K562 (cell line): Measurements from ENCODE around the gene FOXA3. TPM values are rescaled to one million over a fixed set of nuclear protein-coding genes. Genes with fewer than 3 reads are reported as not detected.

Experiments used
- ATAC-seq: fragments of 200-7000 bp; cut with Tn5 transposase; 3 replicates; pipeline ENCODE4 v1.9.1; 2020; ENCODE audit warnings: moderate library complexity
- BruUV-seq: library from RNA; stranded (reverse); fragments of 400-500 nt; replicated peaks from 2 replicates; lab custom pipeline; 2021; lab: Mats Ljungman, UMichigan
- CTCF ChIA-PET: fragments of 300-600 bp; formaldehyde crosslinking; extraction: SDS; loops from one replicate; lab custom pipeline; 2021; ENCODE audit warnings: low intra/inter-chr PET ratio; lab: Yijun Ruan, JAX
- POLR2A ChIA-PET: fragments of 300-600, 350-650 bp; sonication (Branson Sonifier 250); formaldehyde crosslinking; extraction: SDS; loops from one replicate; lab custom pipeline; 2021; ENCODE audit warnings: antibody characterized with exemption, inconsistent platforms; lab: Yijun Ruan, JAX
- DNase-seq, 4 experiments: peaks; one replicate each; pipeline versions ENCODE4 v3.0.0 to v3.0.0-alpha.2; 2011 to 2018; ENCODE audit warnings: low spot score in 3 of 4, mixed read lengths in 3 of 4; ENCODE audit errors: extremely low read depth in 1 of 4
- FAIRE-seq: peaks from 2 replicates; lab custom pipeline; 2011; peaks lifted over from hg19 to GRCh38; lab: Jason Lieb, UNC
- H2AFZ ChIP-seq: 2 replicates; pipeline ENCODE4 v1.6.0; 2011; ENCODE audit warnings: low read depth, low read length, control low read depth, inconsistent platforms
- H3K27ac ChIP-seq: fragments of 200-600 bp; 3 replicates; pipeline ENCODE4 v1.8.0; 2011; ENCODE audit warnings: low read depth, mild to moderate bottlenecking, control low read depth, inconsistent platforms, low read length, moderate library complexity, mixed read lengths; ENCODE audit errors: extremely low read depth
- H3K27me3 ChIP-seq, 2 experiments: fragments of 300-600 bp in 1 of 2; 2 replicates in 1 of 2; 3 replicates in 1 of 2; pipeline versions ENCODE4 v1.6.0 to v1.8.0; 2011; ENCODE audit warnings: inconsistent platforms in 2 of 2, low read length in 2 of 2, mild to moderate bottlenecking in 1 of 2, mixed read lengths in 1 of 2, moderate library complexity in 1 of 2; ENCODE audit not compliant: control insufficient read depth in 2 of 2, insufficient read depth in 2 of 2
- H3K36me3 ChIP-seq: fragments of 300-600 bp; 3 replicates; pipeline ENCODE4 v1.8.0; 2011; ENCODE audit warnings: mild to moderate bottlenecking, low read length, inconsistent platforms; ENCODE audit not compliant: control insufficient read depth, insufficient read depth
- H3K4me1 ChIP-seq, 2 experiments: fragments of 200-600 bp in 1 of 2; replicated peaks in 1 of 2; 2 replicates in 1 of 2; 3 replicates in 1 of 2; pipeline versions ENCODE4 v1.5.1 to v1.8.0; 2011; ENCODE audit warnings: inconsistent platforms in 2 of 2, low read length in 2 of 2, mild to moderate bottlenecking in 1 of 2, mixed read lengths in 1 of 2, moderate library complexity in 1 of 2; ENCODE audit not compliant: control insufficient read depth in 2 of 2, insufficient read depth in 2 of 2
- H3K4me2 ChIP-seq: 2 replicates; pipeline ENCODE4 v1.6.1; 2011; ENCODE audit warnings: low read length, control low read depth, inconsistent platforms, mixed read lengths; ENCODE audit not compliant: insufficient read depth
- H3K4me3 ChIP-seq: fragments of 200-600 bp; sonication (generic), shearing (Covaris generic); 2 replicates; pipeline ENCODE4 v1.5.1; 2016; ENCODE audit warnings: control low read depth, inconsistent platforms
- H3K79me2 ChIP-seq: fragments of 200-600 bp; 3 replicates; pipeline ENCODE4 v1.8.0; 2011; ENCODE audit warnings: low read length, inconsistent platforms; ENCODE audit not compliant: control insufficient read depth, insufficient read depth
- H3K9ac ChIP-seq, 2 experiments: 2 replicates each; pipeline versions ENCODE4 v1.6.0 to v1.6.1; 2011; ENCODE audit warnings: low read depth in 2 of 2, low read length in 2 of 2, control low read depth in 1 of 2, inconsistent platforms in 1 of 2, mild to moderate bottlenecking in 1 of 2, mixed read lengths in 1 of 2; ENCODE audit not compliant: insufficient read depth in 1 of 2
- H3K9me1 ChIP-seq: one replicate; pipeline ENCODE4 v1.6.0; 2011; ENCODE audit warnings: inconsistent platforms, mild to moderate bottlenecking, low read length, moderate library complexity; ENCODE audit not compliant: control insufficient read depth, insufficient read depth
- H3K9me3 ChIP-seq: replicated peaks from 2 replicates; pipeline ENCODE4 v1.5.1; 2011; ENCODE audit warnings: low read depth, low read length, inconsistent platforms; ENCODE audit not compliant: control insufficient read depth, insufficient read depth
- H4K20me1 ChIP-seq: replicated peaks from 2 replicates; pipeline ENCODE4 v1.6.1; 2011; ENCODE audit warnings: low read length, inconsistent platforms, mixed read lengths; ENCODE audit not compliant: control insufficient read depth, insufficient read depth
- BCOR ChIP-seq: fragments of 450-650 bp; IDR thresholded peaks from 2 replicates; pipeline ENCODE4 v1.6.1; 2016
- KDM1A ChIP-seq, 2 experiments: fragments of 450-650 bp; IDR thresholded peaks; 2 replicates each; pipeline ENCODE4 v1.6.1; 2016; ENCODE audit warnings: mild to moderate bottlenecking in 2 of 2
- MAZ ChIP-seq, 2 experiments: fragments of 450-650 bp in 1 of 2; sonication (generic) in 1 of 2; formaldehyde crosslinking; IDR thresholded peaks in 1 of 2; conservative IDR thresholded peaks in 1 of 2; 2 replicates each; pipeline versions ENCODE4 v1.4.0 to v1.5.0; 2020; ENCODE audit warnings: mild to moderate bottlenecking in 1 of 2, missing genetic modification reagents in 1 of 2
- NR1H2 ChIP-seq: sonication (generic); formaldehyde crosslinking; IDR thresholded peaks from 2 replicates; pipeline ENCODE4 v1.4.0; 2020; ENCODE audit warnings: mild to moderate bottlenecking, missing genetic modification reagents
- RBM25 ChIP-seq: fragments of 200-400 bp; formaldehyde crosslinking; IDR thresholded peaks from 2 replicates; pipeline ENCODE4 v1.6.1; 2018; ENCODE audit warnings: low read length, low read depth, moderate library complexity; ENCODE audit not compliant: severe bottlenecking
- TARDBP ChIP-seq: fragments of 450-650 bp; IDR thresholded peaks from 2 replicates; pipeline ENCODE4 v1.6.1; 2016
- ZNF121 ChIP-seq: sonication (generic); formaldehyde crosslinking; conservative IDR thresholded peaks from 2 replicates; pipeline ENCODE4 v1.8.0; 2022; ENCODE audit warnings: missing genetic modification reagents
- WGBS: fragments of 100-300 bp; shearing (Covaris generic); methylation state at CpG from one replicate; pipeline ENCODE4 v1.1.6; 2016; ENCODE audit warnings: low coverage, mixed read lengths; ENCODE audit not compliant: insufficient coverage; ENCODE audit errors: missing lambda C conversion rate; 5-methylcytosine and 5-hydroxymethylcytosine counted together
- in situ Hi-C: fragments of 300-500 bp; cut with MboI; formaldehyde crosslinking; loops from 4 replicates; pipeline ENCODE4 v1.15.0; 2018; ENCODE audit warnings: inconsistent platforms, mixed read lengths
- intact Hi-C: fragments of 100-400 bp; cut with micrococcal nuclease; formaldehyde crosslinking; loops from 2 replicates; pipeline ENCODE4 v1.14.2; 2022
- polyA plus RNA-seq, 8 experiments: library from polyadenylated mRNA; depleted of rRNA in 4 of 8; stranded (reverse) in 5 of 8; unstranded in 3 of 8; fragments of >200 nt; fragmentation: Nextera tagmentation in 2 of 8; fragmentation: Illumina TruSeq in 1 of 8; extraction: Ambion mirVana in 2 of 8; extraction: Trizol in 1 of 8; gene quantifications; 2 replicates each; pipeline versions ENCODE4 v1.2.1 to v1.2.3, GENCODE V29; 2011 to 2014; ENCODE audit warnings: inconsistent platforms in 1 of 8, missing spikeins in 1 of 8
- total RNA-seq, 7 experiments: library from RNA; depleted of rRNA in 6 of 7; stranded (reverse); fragments of >200 nt in 6 of 7; fragmentation: Illumina TruSeq in 2 of 7; extraction: Trizol in 2 of 7; gene quantifications; 2 replicates each; pipeline versions ENCODE4 v1.2.1 to v1.2.3, GENCODE V29; 2011 to 2021; ENCODE audit warnings: low replicate concordance in 1 of 7
- TF ChIP-seq, protein P1 (sequence below): fragments of 450-650 bp; formaldehyde crosslinking; IDR thresholded peaks from 2 replicates; pipeline ENCODE4 v1.4.0; 2022; ENCODE audit warnings: missing genetic modification characterization

FOXA3 gene
- total and polyA plus RNA-seq, 9 of the 15 experiments (the other 6 are each of a cell fraction or from before 2014, with no cell fraction given): 1.3 to 15.5 (median 4.7) TPM

DNA sequence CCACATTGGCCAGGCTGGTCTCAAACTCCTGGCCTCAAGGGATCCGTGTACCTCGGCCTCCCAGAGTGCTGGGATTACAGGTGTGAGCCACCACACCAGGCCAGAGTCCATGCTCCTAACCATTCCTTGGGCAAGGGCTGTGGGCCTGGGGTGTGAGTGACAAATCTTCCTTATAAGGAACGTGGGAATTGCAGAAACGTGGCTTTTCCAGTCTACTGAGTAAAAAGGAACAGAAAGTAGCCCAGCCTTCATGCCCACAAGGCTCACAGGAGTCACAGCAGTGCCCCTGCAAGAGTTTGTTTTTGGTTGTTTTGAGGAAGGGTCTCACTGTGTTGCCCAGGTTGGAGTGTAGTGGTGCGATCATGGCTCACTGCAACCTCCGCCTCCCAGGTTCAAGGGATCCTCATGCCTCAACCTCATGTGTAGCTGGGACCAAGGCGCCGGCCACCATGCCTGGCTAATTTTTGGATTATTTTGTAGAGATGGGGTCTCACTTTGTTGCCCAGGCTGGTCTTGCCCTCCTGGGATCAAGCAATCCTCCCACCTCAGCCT, 33.2 kb downstream of the FOXA3 start:
- TF ChIP-seq, protein P1, sequence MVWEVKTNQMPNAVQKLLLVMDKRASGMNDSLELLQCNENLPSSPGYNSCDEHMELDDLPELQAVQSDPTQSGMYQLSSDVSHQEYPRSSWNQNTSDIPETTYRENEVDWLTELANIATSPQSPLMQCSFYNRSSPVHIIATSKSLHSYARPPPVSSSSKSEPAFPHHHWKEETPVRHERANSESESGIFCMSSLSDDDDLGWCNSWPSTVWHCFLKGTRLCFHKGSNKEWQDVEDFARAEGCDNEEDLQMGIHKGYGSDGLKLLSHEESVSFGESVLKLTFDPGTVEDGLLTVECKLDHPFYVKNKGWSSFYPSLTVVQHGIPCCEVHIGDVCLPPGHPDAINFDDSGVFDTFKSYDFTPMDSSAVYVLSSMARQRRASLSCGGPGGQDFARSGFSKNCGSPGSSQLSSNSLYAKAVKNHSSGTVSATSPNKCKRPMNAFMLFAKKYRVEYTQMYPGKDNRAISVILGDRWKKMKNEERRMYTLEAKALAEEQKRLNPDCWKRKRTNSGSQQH: no peak
- no peak for TF ChIP-seq TARDBP
- peak; percentile 75 for TF ChIP-seq ZNF121
- intact Hi-C loops: no loop called here
- no peaks in the 10 kb centered on the region for H4K20me1 ChIP-seq
- no peak overlapping the region for H3K4me3 ChIP-seq
- peaks cover 6 to 18% of the 10 kb centered on the region in 2 experiments; a peak in 4 of 5 replicates for H3K4me1 ChIP-seq
- H3K9me1 ChIP-seq: no peaks in the 10 kb centered on the region
- in situ Hi-C loops: no loop called here
- H2AFZ ChIP-seq: no peak overlapping the region
- FAIRE-seq (no peak), ATAC-seq (no peak), DNase-seq (no peak)
- H3K27ac ChIP-seq: no peak overlapping the region
- BruUV-seq: no TSS peak
- 83% methylated on average over 8 of the region's 8 CpGs for WGBS
- H3K79me2 ChIP-seq: peaks cover 20% of the 10 kb centered on the region
- POLR2A ChIA-PET: no interaction called here
- H3K4me2 ChIP-seq: no peak overlapping the region
- no peaks in the 10 kb centered on the region for H3K9me3 ChIP-seq
- H3K36me3 ChIP-seq: peaks cover 35% of the 10 kb centered on the region
- H3K27me3 ChIP-seq: no peaks in the 10 kb centered on the region
- CTCF ChIA-PET: no interaction called here
- no peak overlapping the region for H3K9ac ChIP-seq

DNA sequence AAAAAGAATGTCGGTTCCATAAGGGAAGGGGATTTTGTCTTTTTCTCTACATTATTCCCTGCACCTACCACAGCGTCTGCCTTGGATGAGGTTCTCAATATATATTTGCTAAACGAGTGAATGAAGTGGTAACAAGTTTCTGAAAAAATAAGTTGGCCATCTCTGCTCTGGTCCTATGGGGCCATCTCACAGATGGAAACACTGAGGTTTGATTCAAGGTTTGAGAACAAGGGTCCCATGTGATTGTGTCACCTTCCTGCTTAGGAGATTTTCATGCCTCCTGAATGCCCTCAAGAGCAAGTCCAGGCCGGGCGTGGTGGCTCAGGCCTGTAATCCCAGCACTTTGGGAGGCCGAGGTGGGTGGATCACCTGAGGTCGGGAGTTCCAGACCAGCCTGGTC, 35.1 kb downstream of the FOXA3 start:
- H3K9me3 ChIP-seq: no peaks in the 10 kb centered on the region
- CTCF ChIA-PET: no interaction called here
- in situ Hi-C loops (no loop called here), intact Hi-C loops (no loop called here)
- H3K9me1 ChIP-seq: no peaks in the 10 kb centered on the region
- no TSS peak for BruUV-seq
- FAIRE-seq (no peak), ATAC-seq (no peak), DNase-seq (no peak)
- H3K27ac ChIP-seq: no peak overlapping the region
- no peak overlapping the region for H3K9ac ChIP-seq
- POLR2A ChIA-PET: interaction anchor here (0.8 kb wide), 1 partner anchor 13 kb away, joined by 3 read pairs; the partner anchor contains the start of gene IRF2BP1
- no peak overlapping the region for H2AFZ ChIP-seq
- no peaks in the 10 kb centered on the region for H4K20me1 ChIP-seq
- H3K36me3 ChIP-seq: peaks cover 35% of the 10 kb centered on the region
- H3K4me1 ChIP-seq: peaks cover 6 to 25% of the 10 kb centered on the region in 2 experiments; a peak in 4 of 5 replicates
- whole genome bisulfite sequencing: 93% methylated on average over 5 of the region's 7 CpGs
- H3K79me2 ChIP-seq: peaks cover 20% of the 10 kb centered on the region
- no peak overlapping the region for H3K4me3 ChIP-seq
- TF ChIP-seq RBM25 (peak; percentile 4), BCOR (peak; percentile 52), KDM1A (IDR thresholded peaks at IDR 0.05) (peak in 1 of 2 experiments; percentile 10; a peak in 1 of 4 replicates), NR1H2 (no peak), MAZ (CRISPR knock-in tag; conservative IDR thresholded peaks at IDR 0.05 in 1 of 2, IDR thresholded peaks at IDR 0.05 in 1 of 2) (no peak)
- no peak overlapping the region for H3K4me2 ChIP-seq
- H3K27me3 ChIP-seq: no peaks in the 10 kb centered on the region
